Astrocyte (in vitro differentiated cells and primary cell): ENCODE measurements around the gene GPR180.

Source experiments
- CTCF ChIP-seq: IDR thresholded peaks from 2 replicates; pipeline ENCODE4 v1.5.1; 2011; ENCODE audit warnings: low read depth, mild to moderate bottlenecking, inconsistent platforms, low read length, moderate library complexity; ENCODE audit not compliant: insufficient read depth
- EZH2 ChIP-seq: IDR thresholded peaks from 2 replicates; pipeline ENCODE4 v1.6.1; 2012; ENCODE audit warnings: mild to moderate bottlenecking, low read length, inconsistent platforms; ENCODE audit not compliant: insufficient read depth

GRCh38 chr13:94607056-94607455 is 5.4 kb downstream of the GPR180 start:
- no peak for TF ChIP-seq EZH2
- TF ChIP-seq CTCF = no peak
